A673 (cell line): ENCODE results near the gene UQCRC1.

Experiments used
- CTCF ChIP-seq: fragments of 300-800, 200-600 bp; sonication (generic); conservative IDR thresholded peaks from 2 replicates; pipeline ENCODE4 v1.5.1; 2017; ENCODE audit warnings: low read depth, mild to moderate bottlenecking, antibody characterized with exemption, low read length, moderate library complexity, mixed read lengths
- EZH2 ChIP-seq: fragments of 200-600 bp; sonication (generic); IDR thresholded peaks from 2 replicates; pipeline ENCODE4 v1.6.1; 2017; ENCODE audit warnings: borderline replicate concordance, low read depth, mild to moderate bottlenecking, mixed read lengths, antibody characterized with exemption, low read length; ENCODE audit not compliant: poor library complexity, severe bottlenecking

- TF ChIP-seq EZH2 (no peak), CTCF (no peak)
Observed at GRCh38 chr3:48612309-48612708, 2.9 kb upstream of the UQCRC1 start.
